ENCODE data around the gene WDHD1.
A peak's percentile ranks its signal among the peaks of the same experiment; 100 is the strongest.
"Not testable (repeated sequence)": the region's sequence is repeated elsewhere in the genome, so short reads cannot be mapped to it uniquely, and the experiment has no call there.

The WDHD1 gene

GRCh38 chr14:55047301-55048053 is 20.6 kb upstream of the WDHD1 start:
- FAIRE-seq = no peak

GRCh38 chr14:55045087-55045486 is 18.2 kb upstream of the WDHD1 start:
- FAIRE-seq = peak; percentile 41

- no peak for FAIRE-seq
Measured at GRCh38 chr14:55043528-55043927, 16.6 kb upstream of the WDHD1 start.

- FAIRE-seq = no peak
Measured at GRCh38 chr14:55038708-55039107, 11.8 kb upstream of the WDHD1 start.

- FAIRE-seq = not testable (repeated sequence)
Measured at GRCh38 chr14:55037995-55038394, 11.1 kb upstream of the WDHD1 start.

- no peak for FAIRE-seq
Measured at GRCh38 chr14:55031190-55031589, 4.3 kb upstream of the WDHD1 start.

GRCh38 chr14:55028476-55028875 is 1.6 kb upstream of the WDHD1 start:
- no peak for FAIRE-seq

- FAIRE-seq = peak; percentile 41
Measured at GRCh38 chr14:55028066-55028465, 1.2 kb upstream of the WDHD1 start.

- no peak for FAIRE-seq
Measured at GRCh38 chr14:55026441-55026792, 482 bp downstream of the WDHD1 start.

- FAIRE-seq = no peak
Measured at GRCh38 chr14:55025948-55026347, 951 bp downstream of the WDHD1 start.

- not testable (repeated sequence) for FAIRE-seq
Measured at GRCh38 chr14:55024365-55024764, 2.5 kb downstream of the WDHD1 start.

- FAIRE-seq = no peak
Measured at GRCh38 chr14:55019968-55020554, 6.8 kb downstream of the WDHD1 start.

- no peak for FAIRE-seq
Measured at GRCh38 chr14:55015006-55015405, 11.9 kb downstream of the WDHD1 start.

GRCh38 chr14:55005071-55005470 is 21.8 kb downstream of the WDHD1 start:
- no peak for FAIRE-seq

GRCh38 chr14:55000381-55000780 is 26.5 kb downstream of the WDHD1 start:
- FAIRE-seq = no peak

- no peak for FAIRE-seq
Measured at GRCh38 chr14:54985156-54985555, 41.7 kb downstream of the WDHD1 start.

GRCh38 chr14:54981698-54982097 is 45.2 kb downstream of the WDHD1 start:
- peak; percentile 95 for FAIRE-seq

- FAIRE-seq = no peak
Measured at GRCh38 chr14:54979039-54979438, 47.9 kb downstream of the WDHD1 start.

- FAIRE-seq = no peak
Measured at GRCh38 chr14:54976316-54976715, 50.6 kb downstream of the WDHD1 start.

GRCh38 chr14:54975856-54976255 is 51.0 kb downstream of the WDHD1 start:
- no peak for FAIRE-seq

- no peak for FAIRE-seq
Measured at GRCh38 chr14:54974788-54975414, 52.0 kb downstream of the WDHD1 start.

- FAIRE-seq = no peak
Measured at GRCh38 chr14:54967496-54967895, 59.4 kb downstream of the WDHD1 start.

- FAIRE-seq = peak; percentile 71
Measured at GRCh38 chr14:54955143-54955542, 71.8 kb downstream of the WDHD1 start.

- not testable (repeated sequence) for FAIRE-seq
Measured at GRCh38 chr14:54953609-54954008, 73.3 kb downstream of the WDHD1 start.
